Measurements from ENCODE around the gene ZNF619.

ZNF619 gene

GRCh38 chr3:40468018-40468417, 8.9 kb upstream of the ZNF619 start:
- FAIRE-seq: no peak

- no peak for FAIRE-seq
Observed at GRCh38 chr3:40470701-40471100, 6.2 kb upstream of the ZNF619 start.

GRCh38 chr3:40477666-40478065, 744 bp downstream of the ZNF619 start:
- FAIRE-seq: no peak

- no peak for FAIRE-seq
Observed at GRCh38 chr3:40487172-40487571, 10.2 kb downstream of the ZNF619 start.

- no peak for FAIRE-seq
Observed at GRCh38 chr3:40490916-40491315, 14.0 kb downstream of the ZNF619 start.

GRCh38 chr3:40494698-40495097, 17.8 kb downstream of the ZNF619 start:
- FAIRE-seq: no peak

GRCh38 chr3:40497288-40497687, 20.4 kb downstream of the ZNF619 start:
- no peak for FAIRE-seq

- no peak for FAIRE-seq
Observed at GRCh38 chr3:40499952-40500351, 23.0 kb downstream of the ZNF619 start.

GRCh38 chr3:40502034-40502433, 25.1 kb downstream of the ZNF619 start:
- FAIRE-seq: no peak

- FAIRE-seq: no peak
Observed at GRCh38 chr3:40504636-40505430, 27.9 kb downstream of the ZNF619 start.

- no peak for FAIRE-seq
Observed at GRCh38 chr3:40505599-40506462, 28.9 kb downstream of the ZNF619 start, which contains the start of gene ZNF620. Gene ZNF620 (plus strand): TSS chr3:40506039. CDS start chr3:40506353, 314 bp downstream.

GRCh38 chr3:40511031-40511718, 34.3 kb downstream of the ZNF619 start:
- no peak for FAIRE-seq

GRCh38 chr3:40516201-40516600, 39.3 kb downstream of the ZNF619 start:
- FAIRE-seq: no peak

- no peak for FAIRE-seq
Observed at GRCh38 chr3:40518067-40518466, 41.1 kb downstream of the ZNF619 start.

GRCh38 chr3:40518848-40519247, 41.9 kb downstream of the ZNF619 start:
- FAIRE-seq: no peak

- no peak for FAIRE-seq
Observed at GRCh38 chr3:40521254-40521653, 44.3 kb downstream of the ZNF619 start.

- FAIRE-seq: no peak
Observed at GRCh38 chr3:40523781-40524180, 46.9 kb downstream of the ZNF619 start.

- no peak for FAIRE-seq
Observed at GRCh38 chr3:40524222-40524567, 47.3 kb downstream of the ZNF619 start.

- FAIRE-seq: no peak
Observed at GRCh38 chr3:40524568-40525285, 47.8 kb downstream of the ZNF619 start, which contains the start of gene ZNF621. Gene ZNF621 (plus strand): TSS chr3:40524960. CDS start chr3:40525841, 881 bp downstream.

GRCh38 chr3:40528426-40528825, 51.5 kb downstream of the ZNF619 start:
- FAIRE-seq: no peak

GRCh38 chr3:40532252-40532651, 55.3 kb downstream of the ZNF619 start:
- FAIRE-seq: no peak

GRCh38 chr3:40534283-40534682, 57.4 kb downstream of the ZNF619 start:
- FAIRE-seq: no peak
